Measurements from ENCODE around the gene SLIT1.
A peak's percentile ranks its signal among the peaks of the same experiment; 100 is the strongest.
"Not testable (repeated sequence)": the region's sequence is repeated elsewhere in the genome, so short reads cannot be mapped to it uniquely, and the experiment has no call there.

Gene SLIT1

GRCh38 chr10:97038688-97039087, 147.1 kb downstream of the SLIT1 start:
- DNase-seq: no peak

GRCh38 chr10:97037365-97038361, 148.1 kb downstream of the SLIT1 start:
- DNase-seq: peak; percentile 64

- no peak for DNase-seq
These were observed 150.6 kb downstream of the SLIT1 start for GRCh38 chr10:97034958-97035769.

DNA sequence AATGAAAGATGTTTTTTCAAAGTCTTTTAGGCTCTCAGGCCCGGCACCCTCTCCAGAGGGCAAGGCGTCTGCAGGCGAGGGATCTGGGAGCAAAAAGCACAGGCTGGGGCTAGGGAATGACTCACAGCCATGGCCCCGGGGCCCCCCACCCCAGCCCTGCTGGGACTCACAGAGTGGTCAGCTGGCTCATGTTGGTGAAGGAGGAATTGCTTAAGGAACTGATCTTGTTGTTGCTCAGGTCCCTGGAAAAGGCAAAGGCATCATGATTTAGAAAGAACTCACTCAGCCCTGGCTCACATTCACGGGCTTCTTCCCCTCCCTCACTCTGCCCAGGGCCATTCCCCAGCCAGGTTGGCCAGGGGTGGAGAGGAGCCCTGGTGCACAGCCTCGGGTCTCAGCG, 151.5 kb downstream of the SLIT1 start:
- DNase-seq: no peak

GRCh38 chr10:97033841-97034240, 151.9 kb downstream of the SLIT1 start:
- not testable (repeated sequence) for DNase-seq

GRCh38 chr10:97032624-97033023, 153.1 kb downstream of the SLIT1 start:
- no peak for DNase-seq

- no peak for DNase-seq
These were observed 154.3 kb downstream of the SLIT1 start for GRCh38 chr10:97031459-97031858.

DNA sequence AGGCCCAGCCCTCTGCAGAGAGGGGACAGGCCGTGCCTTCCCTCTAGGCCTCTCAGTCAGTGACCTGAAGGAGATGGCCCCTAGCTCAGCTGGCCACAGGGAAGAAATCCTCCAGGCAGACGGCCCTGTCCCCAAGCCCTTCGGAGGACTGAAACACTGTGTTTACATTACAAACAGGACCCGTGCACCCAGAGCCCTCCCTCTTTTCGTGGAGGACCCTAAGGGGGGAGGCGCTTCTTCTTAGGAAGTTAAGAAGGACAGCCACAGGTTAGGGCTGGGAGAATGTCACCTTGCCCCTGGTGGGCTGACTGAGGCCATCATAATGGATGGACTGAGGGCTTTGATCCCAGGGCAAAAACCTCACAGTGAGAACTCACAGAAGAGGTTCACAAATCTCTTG, 154.9 kb downstream of the SLIT1 start:
- DNase-seq: no peak

DNA sequence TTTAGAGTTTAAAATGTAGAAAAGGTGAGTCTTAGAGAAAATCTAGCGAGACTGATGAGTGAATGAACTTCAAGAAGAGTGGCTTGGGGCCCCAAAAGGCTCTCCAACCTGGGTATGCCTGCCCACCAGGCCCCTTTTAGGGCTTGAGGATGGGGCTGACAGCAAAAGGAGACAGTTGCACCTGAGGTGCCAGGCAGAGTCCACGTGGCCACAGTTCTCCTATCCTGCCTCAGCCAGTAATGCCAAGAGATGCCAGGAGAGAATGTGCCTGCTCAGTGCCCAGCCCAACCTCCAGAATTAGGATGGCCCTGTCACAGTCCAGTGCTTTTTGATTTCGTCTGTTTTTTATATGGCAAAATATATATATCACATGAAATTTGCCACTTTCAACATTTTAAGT, 156.5 kb downstream of the SLIT1 start:
- DNase-seq: no peak

- no peak for DNase-seq
These were observed 157.0 kb downstream of the SLIT1 start for GRCh38 chr10:97028832-97029178.

DNA sequence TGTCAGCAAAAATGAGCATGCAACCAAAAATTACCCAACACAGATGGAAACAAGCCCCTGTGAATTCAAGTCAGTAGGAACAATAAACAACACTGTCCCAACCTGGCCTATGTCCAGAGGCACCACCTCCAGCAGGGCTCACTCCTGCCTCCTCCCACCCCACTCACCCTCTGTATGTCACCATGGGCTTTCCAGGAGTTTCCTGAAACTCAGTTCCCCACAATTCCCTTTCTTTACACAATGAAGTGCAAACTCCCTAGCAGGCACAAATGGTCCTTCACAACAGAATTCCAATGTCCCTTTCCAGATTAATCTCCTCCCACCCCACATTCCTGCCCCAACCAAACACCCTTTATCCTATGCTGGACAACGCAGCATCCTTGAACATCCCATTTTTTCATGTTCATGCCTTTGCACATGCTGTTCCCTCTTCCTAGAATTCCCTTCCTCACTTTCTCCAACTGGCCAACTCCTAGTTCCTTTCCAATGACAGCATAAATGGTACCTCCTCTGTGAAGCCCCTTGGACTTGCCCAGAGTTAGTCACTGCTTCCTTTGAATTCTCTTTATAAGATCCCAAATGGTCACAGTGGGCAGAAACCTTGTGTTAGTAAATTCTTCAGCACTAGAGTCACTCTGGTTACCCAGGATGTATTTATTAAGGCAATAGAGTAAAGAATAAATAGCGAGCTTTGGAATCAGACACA, 157.5 kb downstream of the SLIT1 start:
- DNase-seq: no peak

- no peak for DNase-seq
These were observed 160.0 kb downstream of the SLIT1 start for GRCh38 chr10:97025613-97026242.

DNA sequence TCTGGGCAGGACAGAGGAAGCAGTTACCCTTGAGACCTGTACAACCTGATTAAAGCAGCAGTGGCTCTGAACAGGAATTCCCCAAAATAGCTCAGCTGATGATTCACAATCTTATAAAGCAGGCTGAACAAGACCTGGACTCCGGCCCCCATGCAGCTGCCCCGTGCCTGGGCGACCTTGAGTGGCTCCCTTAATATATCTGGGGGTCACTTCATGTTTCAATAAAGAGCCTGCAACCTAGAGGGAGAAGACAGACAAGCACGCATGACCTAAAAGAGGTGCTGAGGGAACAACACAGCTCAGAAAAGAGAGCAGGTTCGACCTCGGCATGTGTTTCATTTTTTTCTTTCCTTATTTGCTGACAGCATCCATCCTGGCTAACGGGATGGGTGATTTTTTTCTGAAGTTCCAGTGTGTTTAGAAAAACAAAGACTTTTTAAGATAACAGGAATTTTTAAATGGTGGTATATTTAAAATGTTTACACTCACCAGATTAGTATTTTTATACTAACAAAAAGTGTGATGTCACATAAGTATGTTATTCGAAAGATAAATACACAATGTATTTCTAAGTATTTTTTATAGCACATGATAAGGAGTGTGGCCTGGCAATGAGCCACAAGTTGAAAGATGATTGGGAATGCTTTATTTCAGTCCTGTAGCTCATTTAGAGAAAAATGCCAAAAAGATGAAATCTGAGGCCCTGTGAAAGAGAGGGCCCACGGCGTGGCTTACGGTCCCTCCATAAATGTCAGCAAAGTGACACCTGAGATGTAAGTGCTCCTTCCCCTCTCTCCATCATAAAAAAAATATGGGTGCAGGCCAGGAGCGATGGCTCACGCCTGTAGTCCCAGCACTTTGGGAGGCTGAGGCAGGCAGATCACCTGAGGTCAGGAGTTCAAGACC, 161.3 kb downstream of the SLIT1 start:
- DNase-seq: no peak

- no peak for DNase-seq
These were observed 162.2 kb downstream of the SLIT1 start for GRCh38 chr10:97023401-97024167.

- no peak for DNase-seq
These were observed 163.1 kb downstream of the SLIT1 start for GRCh38 chr10:97022616-97023015.

DNA sequence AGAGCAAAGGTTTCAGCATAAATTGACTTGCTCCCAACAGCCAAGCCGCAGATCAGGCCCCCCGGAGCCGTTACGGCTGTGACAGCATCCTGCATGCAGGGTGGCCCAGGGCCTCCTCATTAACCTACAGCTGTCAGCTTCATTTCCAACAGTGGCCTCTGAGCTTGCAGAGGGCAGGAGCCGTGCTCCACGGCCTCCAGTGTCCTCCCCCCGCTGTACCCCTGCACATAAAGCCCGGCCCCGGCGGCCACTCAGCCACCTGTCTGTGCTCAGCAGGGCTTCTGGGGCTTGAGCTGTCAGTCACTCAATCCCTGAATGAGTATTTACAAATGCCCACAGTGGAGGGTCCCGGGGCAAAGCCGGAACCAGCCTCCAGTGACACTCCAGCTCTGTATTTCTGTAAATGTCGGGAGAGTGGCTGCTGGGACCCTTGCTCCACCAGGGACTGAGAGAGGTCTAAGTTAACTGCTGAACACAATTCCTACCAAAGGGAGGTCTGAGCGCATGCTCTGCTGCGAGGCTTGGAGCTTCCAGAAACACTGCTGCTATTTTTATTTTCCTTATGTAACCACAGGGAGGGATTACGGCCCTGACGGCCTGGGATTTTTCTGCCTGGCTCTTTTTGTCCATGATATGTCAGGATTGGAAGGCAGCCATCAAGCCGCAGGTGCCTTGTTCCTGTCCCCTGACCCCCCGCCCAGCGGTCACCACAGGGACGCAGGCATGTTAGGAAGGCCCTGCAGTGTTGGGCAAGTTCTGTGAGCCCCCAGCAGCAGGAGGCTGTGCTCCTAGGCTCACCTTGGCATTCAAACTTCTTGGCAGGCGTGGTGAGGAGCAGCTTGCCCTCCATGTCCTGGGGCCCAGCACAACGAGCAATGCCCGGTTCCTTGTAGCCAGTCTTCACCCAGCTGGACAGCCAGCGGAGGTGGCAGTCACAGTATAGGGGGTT, 165.0 kb downstream of the SLIT1 start:
- DNase-seq: no peak

DNA sequence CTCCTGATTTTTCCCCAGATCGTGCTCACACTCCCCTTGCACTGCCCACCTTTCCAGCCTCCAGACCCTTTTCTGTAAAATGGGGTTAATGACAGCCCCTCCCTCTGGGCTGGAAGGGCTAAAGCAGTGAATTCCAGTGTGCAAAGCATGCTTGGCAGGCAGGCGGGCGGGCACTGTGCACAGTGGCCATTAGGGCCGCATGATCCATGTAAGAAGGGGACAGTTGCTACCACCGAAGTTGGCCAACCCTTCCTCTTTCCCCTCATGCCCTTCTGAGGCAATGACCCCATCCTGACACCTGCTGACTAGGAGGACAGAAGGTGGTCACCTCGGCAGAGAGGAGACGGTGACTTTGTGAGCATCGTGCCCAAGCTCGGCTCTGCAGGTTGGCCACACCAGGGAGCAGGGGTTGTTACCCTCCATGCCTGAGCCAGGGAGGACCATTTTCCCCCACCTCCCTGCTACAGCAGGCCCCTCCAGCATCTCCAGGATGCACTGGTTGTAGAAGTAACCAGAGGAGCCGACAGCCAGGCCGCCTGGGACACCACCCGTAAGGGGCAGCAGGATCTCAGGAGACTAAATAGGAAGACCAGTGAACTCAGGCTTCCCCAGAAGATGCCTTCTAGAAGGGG, 166.4 kb downstream of the SLIT1 start:
- DNase-seq: no peak

DNA sequence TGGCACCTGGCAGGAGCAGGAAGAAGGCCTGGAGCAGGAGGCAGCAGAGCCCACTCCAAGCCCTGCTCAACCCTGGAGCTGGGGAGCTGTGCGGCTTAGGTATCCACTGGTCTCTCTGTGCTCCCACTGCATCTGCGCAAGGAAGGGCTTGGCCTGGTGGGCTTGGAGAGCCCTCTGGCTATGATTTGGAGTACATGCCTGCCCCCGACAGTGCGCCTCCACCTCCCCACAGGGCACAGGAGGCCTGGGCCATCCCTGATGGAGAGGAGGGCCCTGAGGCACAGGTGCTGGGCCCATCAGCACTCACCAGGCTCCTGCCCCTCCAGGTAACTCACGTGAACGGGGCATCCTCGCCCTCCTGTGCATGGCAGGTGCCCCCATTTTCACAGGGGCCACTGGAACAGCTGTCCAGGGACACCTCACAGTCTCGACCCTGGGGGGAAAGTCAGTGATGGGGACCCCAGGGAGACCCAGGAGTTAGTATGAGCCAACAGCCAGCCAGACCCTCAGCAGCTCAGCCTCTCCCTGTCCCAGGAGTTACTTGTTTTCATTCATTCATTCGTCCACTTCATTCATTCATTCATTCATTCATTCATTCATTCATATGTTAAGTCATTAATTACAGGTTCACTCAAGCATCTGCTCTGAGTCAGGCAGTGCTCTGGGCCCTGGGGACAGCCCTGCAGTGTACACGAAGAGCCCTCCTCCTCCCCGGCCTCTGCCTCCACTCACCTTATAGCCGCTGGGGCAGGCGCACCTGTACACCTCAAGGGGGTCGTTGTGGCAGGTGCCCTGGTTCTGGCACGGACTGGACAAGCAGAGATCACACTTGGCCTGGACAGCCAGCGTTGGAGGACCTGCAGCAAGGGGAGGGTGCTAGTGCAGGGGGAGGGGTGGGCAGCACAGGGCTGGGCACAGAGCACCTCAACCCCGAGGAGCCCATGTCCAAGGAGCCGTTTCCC, 167.2 kb downstream of the SLIT1 start:
- DNase-seq: no peak

All from DMS79 treated with DMSO at 0.1 percent for 48 hours (cell line).